Activated naive CD4-positive, alpha-beta T cell treated with anti-CD3 and anti-CD28 coated beads for 36 hours (primary cell): ENCODE measurements around the gene CACNA2D2. TPM values are rescaled to one million over a fixed set of nuclear protein-coding genes. Genes with fewer than 3 reads are reported as not detected.

Experiments used
- CTCF ChIA-PET: fragments of 350-600 bp; sonication (Branson Sonifier 250); formaldehyde crosslinking; loops from one replicate; lab custom pipeline; 2021; ENCODE audit warnings: antibody characterized with exemption; lab: Charles Lee
- DNase-seq: peaks from one replicate; pipeline ENCODE4 v3.0.0-alpha.2; 2020
- H3K27ac Mint-ChIP-seq: one replicate; pipeline ENCODE4 v1.8.0; 2021; ENCODE audit warnings: mild to moderate bottlenecking, mixed read lengths
- H3K27me3 Mint-ChIP-seq: one replicate; pipeline ENCODE4 v1.8.0; 2021; ENCODE audit warnings: low read depth, mixed read lengths
- H3K36me3 Mint-ChIP-seq: one replicate; pipeline ENCODE4 v1.8.0; 2021; ENCODE audit warnings: low read depth, mixed read lengths
- H3K4me1 Mint-ChIP-seq: one replicate; pipeline ENCODE4 v1.8.0; 2021; ENCODE audit warnings: low read depth, mixed read lengths
- H3K4me3 Mint-ChIP-seq: one replicate; pipeline ENCODE4 v1.8.0; 2021; ENCODE audit warnings: mild to moderate bottlenecking, moderate library complexity, mixed read lengths
- H3K9me3 Mint-ChIP-seq: one replicate; pipeline ENCODE4 v1.8.0; 2021; ENCODE audit warnings: mixed read lengths
- intact Hi-C: fragments of 100-400 bp; cut with micrococcal nuclease; formaldehyde crosslinking; loops from one replicate; pipeline ENCODE4 v1.15.1; 2023
- total RNA-seq, 2 experiments: library from RNA; stranded (reverse); gene quantifications; one replicate each; pipeline ENCODE4 v1.2.3, GENCODE V29; 2021

Gene CACNA2D2
- total RNA-seq, 2 experiments from 2014 or later = 0.89 to 0.95 TPM

GRCh38 chr3:50358911-50359759, 144.3 kb downstream of the CACNA2D2 start, which contains the start of gene TMEM115:
Gene TMEM115 (minus strand): TSS chr3:50359521. CDS start chr3:50359063, 458 bp downstream.
- Mint-ChIP-seq H3K9me3 (no peaks in the 10 kb centered on the region), H3K27me3 (no peaks in the 10 kb centered on the region), H3K36me3 (peaks cover 16% of the 10 kb centered on the region), H3K4me3 (peak within 1 kb of the TSS; percentile 97), H3K4me1 (peaks cover 43% of the 10 kb centered on the region), H3K27ac (peak within 1 kb of the TSS; percentile 89)
- peak; percentile 98 for DNase-seq
- CTCF ChIA-PET = no interaction called here
- intact Hi-C loops = loop anchor here (1.0 to 10.0 kb wide), 9 partner anchors 8 to 1026 kb away; partner anchors contain the start of genes C3orf18, GNAI2, HYAL3 and IFRD2

DNA sequence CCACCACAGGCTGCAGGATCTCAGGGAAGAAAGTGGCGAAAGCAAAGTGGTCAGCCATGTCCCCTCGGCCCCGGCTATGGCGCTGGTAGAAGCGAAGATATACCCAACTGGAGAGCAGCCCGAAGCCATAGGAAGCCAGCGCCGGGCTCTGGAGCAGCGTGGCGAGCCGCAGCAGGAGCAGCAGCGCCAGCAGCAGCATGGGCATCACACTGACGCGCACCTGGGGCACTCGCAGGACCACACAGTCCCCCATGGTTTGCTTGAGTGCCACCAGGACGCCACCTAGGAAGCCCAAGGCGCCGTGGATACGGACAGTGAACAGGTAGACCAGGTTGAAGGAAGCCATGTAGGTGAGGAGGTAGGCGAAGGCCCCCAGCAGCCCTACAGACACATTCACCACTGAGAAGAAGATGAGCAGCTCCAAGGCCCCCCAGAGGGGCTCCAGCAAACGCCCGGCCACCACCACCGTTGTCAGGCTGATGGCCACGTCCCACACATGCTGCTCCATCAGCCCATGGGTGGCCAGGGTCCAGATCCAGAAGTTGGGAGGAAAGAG, 145.0 kb downstream of the CACNA2D2 start:
- H3K4me1 Mint-ChIP-seq = peaks cover 43% of the 10 kb centered on the region
- H3K27ac Mint-ChIP-seq = peak overlapping the region; percentile 82
- peaks cover 16% of the 10 kb centered on the region for H3K36me3 Mint-ChIP-seq
- no peak for DNase-seq
- no peaks in the 10 kb centered on the region for H3K9me3 Mint-ChIP-seq
- CTCF ChIA-PET = no interaction called here
- H3K27me3 Mint-ChIP-seq = no peaks in the 10 kb centered on the region
- intact Hi-C loops = loop anchor here (2.0 to 10.0 kb wide), 2 partner anchors 208 to 1026 kb away; partner anchors contain the start of genes C3orf18 and MANF
- peak overlapping the region; percentile 97 for H3K4me3 Mint-ChIP-seq

DNA sequence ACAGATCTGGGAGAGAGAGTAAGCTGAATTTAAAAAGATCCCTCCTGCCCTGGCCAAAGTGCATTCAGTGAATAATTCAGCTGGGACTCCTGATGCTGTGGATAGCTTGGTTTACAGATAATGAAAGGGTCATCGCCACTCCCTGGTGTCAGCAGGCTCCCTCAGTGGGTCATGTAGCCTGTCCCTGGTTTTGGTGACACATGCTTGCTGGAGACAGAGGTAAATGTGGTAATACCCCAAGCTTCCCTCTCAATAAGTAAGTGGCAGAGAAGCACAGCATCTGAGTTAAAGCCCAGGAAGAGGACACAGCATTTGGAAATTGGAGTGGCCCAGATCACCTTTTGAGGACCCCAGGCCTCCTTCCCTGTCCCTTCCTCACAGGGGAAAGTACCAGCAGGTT, 146.0 kb downstream of the CACNA2D2 start:
- intact Hi-C loops = loop anchor here (10.0 kb wide), 1 partner anchor 1027 kb away; the partner anchor contains the start of gene MANF
- no peaks in the 10 kb centered on the region for H3K27me3 Mint-ChIP-seq
- H3K9me3 Mint-ChIP-seq = no peaks in the 10 kb centered on the region
- no peak for DNase-seq
- H3K4me3 Mint-ChIP-seq = peak overlapping the region; percentile 97
- CTCF ChIA-PET = interaction anchor here (1.3 kb wide), 1 partner anchor 10 kb away, joined by 5 read pairs; no protein-coding TSS in a partner anchor
- H3K36me3 Mint-ChIP-seq = peaks cover 16% of the 10 kb centered on the region
- peak overlapping the region; percentile 13 for H3K27ac Mint-ChIP-seq
- peaks cover 43% of the 10 kb centered on the region for H3K4me1 Mint-ChIP-seq

GRCh38 chr3:50356553-50356952, 146.9 kb downstream of the CACNA2D2 start:
- H3K4me1 Mint-ChIP-seq = peaks cover 48% of the 10 kb centered on the region
- no peaks in the 10 kb centered on the region for H3K27me3 Mint-ChIP-seq
- no peak overlapping the region for H3K27ac Mint-ChIP-seq
- H3K4me3 Mint-ChIP-seq = no peak overlapping the region
- no peak for DNase-seq
- H3K36me3 Mint-ChIP-seq = peaks cover 18% of the 10 kb centered on the region
- H3K9me3 Mint-ChIP-seq = no peaks in the 10 kb centered on the region
- intact Hi-C loops = loop anchor here (10.0 kb wide), 1 partner anchor 1028 kb away; the partner anchor contains the start of gene MANF
- CTCF ChIA-PET = interaction anchor here (1.5 to 1.6 kb wide), 2 partner anchors 11 to 185 kb away, joined by 4 to 6 read pairs; partner anchors contain the start of gene ZMYND10

- Mint-ChIP-seq H3K27ac (peak overlapping the region; percentile 13), H3K36me3 (peaks cover 18% of the 10 kb centered on the region), H3K9me3 (no peaks in the 10 kb centered on the region), H3K27me3 (no peaks in the 10 kb centered on the region), H3K4me3 (no peak overlapping the region), H3K4me1 (peaks cover 54% of the 10 kb centered on the region)
- CTCF ChIA-PET = interaction anchor here (1.5 to 1.6 kb wide), 2 partner anchors 11 to 186 kb away, joined by 4 to 6 read pairs; partner anchors contain the start of gene ZMYND10
- intact Hi-C loops = loop anchor here (10.0 kb wide), 1 partner anchor 1029 kb away; the partner anchor contains the start of gene MANF
- DNase-seq = no peak
Measured at GRCh38 chr3:50355829-50356552, 147.4 kb downstream of the CACNA2D2 start.

- H3K27ac Mint-ChIP-seq = no peak overlapping the region
- intact Hi-C loops = loop anchor here (10.0 kb wide), 1 partner anchor 1030 kb away; the partner anchor contains the start of gene MANF
- CTCF ChIA-PET = interaction anchor here (1.2 kb wide), 1 partner anchor 30 kb away, joined by 3 read pairs; no protein-coding TSS in a partner anchor
- DNase-seq = no peak
- H3K4me1 Mint-ChIP-seq = peaks cover 56% of the 10 kb centered on the region
- peaks cover 18% of the 10 kb centered on the region for H3K36me3 Mint-ChIP-seq
- H3K9me3 Mint-ChIP-seq = no peaks in the 10 kb centered on the region
- H3K27me3 Mint-ChIP-seq = no peaks in the 10 kb centered on the region
- H3K4me3 Mint-ChIP-seq = no peak overlapping the region
Measured at GRCh38 chr3:50354850-50355249, 148.6 kb downstream of the CACNA2D2 start.

- no peak overlapping the region for H3K27ac Mint-ChIP-seq
- CTCF ChIA-PET = interaction anchor here (1.2 to 1.5 kb wide), 4 partner anchors 10 to 195 kb away, joined by 3 to 5 read pairs (median 3); no protein-coding TSS in a partner anchor
- no peak for DNase-seq
- peaks cover 56% of the 10 kb centered on the region for H3K4me1 Mint-ChIP-seq
- peaks cover 17% of the 10 kb centered on the region for H3K36me3 Mint-ChIP-seq
- H3K27me3 Mint-ChIP-seq = no peaks in the 10 kb centered on the region
- no peaks in the 10 kb centered on the region for H3K9me3 Mint-ChIP-seq
- intact Hi-C loops = loop anchor here (10.0 kb wide), 1 partner anchor 1031 kb away; the partner anchor contains the start of gene MANF
- no peak overlapping the region for H3K4me3 Mint-ChIP-seq
Measured at GRCh38 chr3:50354186-50354764, 149.2 kb downstream of the CACNA2D2 start.

- no peak overlapping the region for H3K4me3 Mint-ChIP-seq
- CTCF ChIA-PET = interaction anchor here (0.9 to 1.6 kb wide), 7 partner anchors 8 to 196 kb away, joined by 3 to 5 read pairs (median 3); no protein-coding TSS in a partner anchor
- H3K9me3 Mint-ChIP-seq = no peaks in the 10 kb centered on the region
- no peak for DNase-seq
- no peaks in the 10 kb centered on the region for H3K27me3 Mint-ChIP-seq
- no peak overlapping the region for H3K27ac Mint-ChIP-seq
- peaks cover 18% of the 10 kb centered on the region for H3K36me3 Mint-ChIP-seq
- H3K4me1 Mint-ChIP-seq = peaks cover 63% of the 10 kb centered on the region
- intact Hi-C loops = loop anchor here (10.0 kb wide), 1 partner anchor 1031 kb away; the partner anchor contains the start of gene MANF
Measured at GRCh38 chr3:50353245-50354004, 150.0 kb downstream of the CACNA2D2 start.

- H3K9me3 Mint-ChIP-seq = no peaks in the 10 kb centered on the region
- peak; percentile 24 for DNase-seq
- H3K4me3 Mint-ChIP-seq = no peak overlapping the region
- H3K27me3 Mint-ChIP-seq = no peaks in the 10 kb centered on the region
- H3K27ac Mint-ChIP-seq = no peak overlapping the region
- peaks cover 16% of the 10 kb centered on the region for H3K36me3 Mint-ChIP-seq
- intact Hi-C loops = loop anchor here (10.0 kb wide), 1 partner anchor 1032 kb away; the partner anchor contains the start of gene MANF
- CTCF ChIA-PET = interaction anchor here (0.9 to 1.6 kb wide), 5 partner anchors 8 to 190 kb away, joined by 3 to 4 read pairs (median 3); no protein-coding TSS in a partner anchor
- peaks cover 63% of the 10 kb centered on the region for H3K4me1 Mint-ChIP-seq
Measured at GRCh38 chr3:50352781-50353180, 150.7 kb downstream of the CACNA2D2 start.

- Mint-ChIP-seq H3K4me3 (peak overlapping the region; percentile 97), H3K27ac (peak overlapping the region; percentile 97), H3K27me3 (no peaks in the 10 kb centered on the region), H3K36me3 (peaks cover 14% of the 10 kb centered on the region), H3K4me1 (peaks cover 61% of the 10 kb centered on the region), H3K9me3 (no peaks in the 10 kb centered on the region)
- CTCF ChIA-PET = interaction anchor here (3.4 kb wide), 1 partner anchor 14 kb away, joined by 14 read pairs; no protein-coding TSS in a partner anchor
- peak; percentile 19 for DNase-seq
- intact Hi-C loops = loop anchor here (1.0 to 10.0 kb wide), 4 partner anchors 8 to 1033 kb away; partner anchors contain the start of genes HEMK1, HYAL3, MANF and NAA80
Measured at GRCh38 chr3:50351323-50351697, 152.1 kb downstream of the CACNA2D2 start.
